Myocyte (in vitro differentiated cells): Measurements from ENCODE around the gene ZBTB2. TPM values are rescaled to one million over a fixed set of nuclear protein-coding genes. Genes with fewer than 3 reads are reported as not detected.
"Not testable (repeated sequence)": the region's sequence is repeated elsewhere in the genome, so short reads cannot be mapped to it uniquely, and the experiment has no call there.

Experiments
- DNase-seq: peaks from one replicate; pipeline ENCODE4 v3.0.0-alpha.2; 2012; ENCODE audit warnings: low read depth
- total RNA-seq: library from RNA; depleted of rRNA; stranded (reverse); fragments of >200 nt; gene quantifications from 2 replicates; pipeline ENCODE4 v1.2.3, GENCODE V29; 2014

ZBTB2 gene
- total RNA-seq, 1 donor from 2014 or later: 8.3 TPM

DNA sequence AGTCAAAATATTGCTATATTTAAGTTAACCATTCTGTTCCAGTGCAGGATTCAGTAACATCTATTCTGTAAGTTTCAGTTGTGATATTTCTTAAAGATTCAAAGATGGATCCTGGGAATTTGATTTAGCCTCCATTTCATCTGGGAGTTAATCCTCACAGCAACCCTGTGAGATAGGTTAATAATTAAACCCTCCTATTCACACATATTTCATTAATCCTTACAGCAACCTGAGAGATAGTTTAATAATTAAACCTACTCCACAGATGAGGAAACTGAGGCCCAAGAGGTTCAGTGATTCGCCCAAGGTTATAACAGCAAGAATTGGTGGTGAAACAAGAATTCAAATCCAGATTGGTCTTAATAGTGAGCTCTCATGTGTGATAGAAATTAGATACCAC, 10.9 kb upstream of the ZBTB2 start:
- no peak for DNase-seq

DNA sequence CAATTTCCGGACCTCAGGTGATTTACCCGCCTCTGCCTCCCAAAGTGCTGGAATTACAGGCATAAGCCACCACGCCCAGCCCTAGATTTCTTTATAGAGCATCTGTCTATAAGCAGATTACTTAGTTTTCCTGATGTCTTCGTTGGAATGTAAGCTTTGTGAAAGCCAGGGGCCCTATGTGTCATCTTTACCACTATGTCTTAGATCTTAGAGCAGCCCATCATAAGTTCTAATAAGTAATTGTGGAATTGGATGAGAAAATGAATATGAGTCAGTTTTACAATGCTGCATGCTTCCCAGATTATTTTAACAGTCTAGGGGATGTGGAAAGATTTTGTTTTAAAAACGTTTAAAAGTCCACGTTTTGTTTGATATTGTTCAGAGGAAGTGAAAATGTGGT, 9.1 kb upstream of the ZBTB2 start:
- DNase-seq: no peak

DNA sequence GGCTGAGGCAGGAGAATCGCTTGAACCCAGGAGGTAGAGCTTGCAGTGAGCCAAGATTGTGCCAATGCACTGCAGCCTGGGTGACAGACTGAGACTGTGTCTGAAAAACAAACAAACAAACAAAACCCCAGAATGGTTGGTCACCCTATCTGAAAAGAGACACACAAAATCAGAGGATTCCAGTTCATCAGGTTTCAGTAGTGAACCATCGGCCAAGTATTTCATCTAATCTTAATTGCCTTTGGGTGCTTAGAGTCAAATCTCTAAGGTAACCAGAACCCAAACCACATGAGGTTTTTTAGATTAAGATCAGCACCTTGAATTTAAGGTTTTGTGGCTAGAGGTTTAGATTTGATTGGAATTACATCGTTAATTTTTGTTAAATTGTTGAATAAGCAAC, 8.3 kb upstream of the ZBTB2 start:
- no peak for DNase-seq

DNA sequence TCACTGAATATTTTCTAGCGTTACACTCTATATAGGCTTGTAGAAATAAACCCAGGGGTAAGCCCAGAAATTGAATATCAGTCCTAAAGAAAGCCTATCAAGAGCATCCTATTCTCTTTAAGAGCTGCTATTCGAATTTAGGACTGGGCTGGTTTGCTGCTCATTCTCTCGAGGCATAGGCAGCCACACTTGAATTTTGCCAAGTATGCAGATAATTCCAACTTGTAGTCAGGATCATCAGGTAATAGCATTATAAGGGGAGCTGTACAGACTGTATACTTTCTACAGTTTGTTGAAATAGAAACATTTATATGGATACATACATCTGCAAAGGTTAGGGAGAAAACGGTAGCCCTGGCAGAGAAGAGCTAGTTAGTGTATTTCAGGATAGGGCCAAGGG, 2.1 kb upstream of the ZBTB2 start:
- no peak for DNase-seq

DNA sequence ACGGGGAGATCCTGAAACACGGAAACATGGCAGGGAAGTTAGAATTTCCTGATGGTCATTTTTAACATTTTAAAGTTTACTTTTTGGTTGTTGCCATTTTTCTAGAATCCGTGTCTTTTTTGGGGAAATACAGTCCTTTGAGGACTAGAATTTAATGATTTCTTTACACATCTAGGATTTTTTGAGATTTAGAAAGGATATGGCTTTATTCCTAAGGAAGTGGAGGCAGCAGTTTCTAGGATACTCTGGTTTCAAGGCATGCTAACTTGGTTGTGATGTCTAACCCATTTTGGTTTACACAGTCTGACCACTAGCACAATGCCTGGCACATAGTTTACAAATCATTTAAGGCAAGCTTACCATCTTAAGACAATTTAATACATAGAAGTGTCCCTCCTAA, 1.1 kb upstream of the ZBTB2 start:
- no peak for DNase-seq

DNA sequence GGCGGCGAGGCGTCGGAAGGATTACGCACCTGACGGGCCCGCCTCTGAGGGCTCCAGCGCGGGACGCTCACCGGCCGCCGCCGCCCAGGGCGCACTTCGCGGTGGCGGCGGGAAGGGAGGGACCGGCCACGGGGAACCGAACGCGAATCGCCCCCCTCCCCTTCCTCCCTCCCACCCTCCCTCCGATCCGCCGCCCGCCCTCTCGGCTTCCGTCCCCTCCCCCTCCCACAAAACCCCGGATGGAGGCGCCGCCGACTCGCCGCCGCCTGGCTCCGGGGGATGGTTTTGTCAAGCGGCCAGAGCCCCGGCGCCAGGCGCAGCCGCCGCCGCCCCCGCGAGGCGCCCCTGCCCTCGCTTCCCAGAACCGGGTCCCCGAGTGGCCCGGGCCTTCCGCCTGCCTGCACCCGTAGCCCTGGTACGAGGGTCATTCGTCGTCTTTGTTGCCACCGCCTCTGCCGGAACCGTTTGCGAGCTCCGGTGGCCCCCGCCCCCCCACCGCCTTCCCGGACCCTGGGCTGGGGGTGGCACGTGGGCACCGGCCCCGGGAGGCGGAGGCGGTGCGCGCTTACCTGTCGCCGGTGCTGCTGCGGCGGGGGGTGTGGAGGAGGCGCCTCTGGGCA, 398 bp downstream of the ZBTB2 start:
- DNase-seq: peak; percentile 76

DNA sequence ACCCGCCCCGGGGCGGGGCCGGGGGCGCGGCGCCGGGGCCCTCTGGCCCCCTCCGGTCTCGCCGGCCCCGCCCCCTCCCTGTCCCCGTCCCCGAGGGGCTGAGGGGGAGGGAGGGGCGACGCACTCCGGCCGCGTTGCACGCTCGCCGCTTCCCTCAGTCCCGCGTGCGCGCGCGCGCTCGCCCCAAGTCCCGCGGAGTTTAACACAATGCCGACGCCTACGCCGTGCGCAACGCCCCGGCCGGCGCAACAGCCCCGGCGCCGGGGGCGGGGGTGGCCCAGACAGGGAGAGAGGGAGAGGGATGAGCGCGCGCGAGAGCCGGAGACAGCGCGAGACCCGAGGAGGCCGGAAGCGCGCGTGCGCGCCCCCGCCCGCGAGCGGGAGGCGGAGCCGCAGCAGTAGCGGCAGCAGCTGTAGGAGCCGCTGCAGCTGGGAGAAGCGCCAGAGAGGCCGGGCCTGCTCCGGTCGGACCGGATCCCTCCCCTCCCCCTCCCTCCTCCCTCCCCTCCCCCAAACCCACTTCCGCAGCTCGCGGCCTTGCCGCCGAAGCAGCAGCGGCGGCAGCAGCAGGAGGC, 996 bp downstream of the ZBTB2 start:
- peak; percentile 99 for DNase-seq

DNA sequence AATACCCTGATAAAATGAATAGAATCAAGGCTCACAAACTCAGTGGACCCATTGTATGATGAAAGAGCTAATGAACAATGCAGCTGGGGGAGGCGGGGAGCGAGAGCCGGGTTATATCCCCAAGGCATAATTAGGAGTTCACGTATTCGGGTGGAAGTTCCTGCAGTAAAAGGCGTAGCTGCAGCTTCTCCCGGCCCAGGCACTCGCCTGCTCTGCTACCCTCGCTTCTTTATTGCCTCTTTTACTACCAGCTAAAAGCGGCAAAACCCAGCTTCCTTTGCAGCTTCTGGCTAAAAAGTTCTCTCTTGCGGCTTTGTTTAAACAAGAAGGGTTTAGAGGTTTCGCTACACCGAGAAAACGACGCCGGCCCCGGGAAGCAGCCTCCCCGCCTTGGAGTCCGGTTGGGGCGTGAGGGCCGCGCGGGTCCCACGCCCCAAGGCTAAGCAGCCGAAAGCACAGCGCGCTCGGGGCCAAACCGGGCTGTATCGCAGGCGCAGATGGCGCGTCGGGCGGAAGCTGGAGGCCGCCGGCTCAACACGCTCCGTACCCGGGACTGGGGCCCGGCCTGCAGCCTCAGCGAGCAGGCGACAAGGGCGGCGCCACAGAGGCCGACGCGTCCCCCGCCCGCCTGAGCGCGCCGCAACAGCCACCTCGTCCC, 1.6 kb downstream of the ZBTB2 start:
- DNase-seq: peak; percentile 64

DNA sequence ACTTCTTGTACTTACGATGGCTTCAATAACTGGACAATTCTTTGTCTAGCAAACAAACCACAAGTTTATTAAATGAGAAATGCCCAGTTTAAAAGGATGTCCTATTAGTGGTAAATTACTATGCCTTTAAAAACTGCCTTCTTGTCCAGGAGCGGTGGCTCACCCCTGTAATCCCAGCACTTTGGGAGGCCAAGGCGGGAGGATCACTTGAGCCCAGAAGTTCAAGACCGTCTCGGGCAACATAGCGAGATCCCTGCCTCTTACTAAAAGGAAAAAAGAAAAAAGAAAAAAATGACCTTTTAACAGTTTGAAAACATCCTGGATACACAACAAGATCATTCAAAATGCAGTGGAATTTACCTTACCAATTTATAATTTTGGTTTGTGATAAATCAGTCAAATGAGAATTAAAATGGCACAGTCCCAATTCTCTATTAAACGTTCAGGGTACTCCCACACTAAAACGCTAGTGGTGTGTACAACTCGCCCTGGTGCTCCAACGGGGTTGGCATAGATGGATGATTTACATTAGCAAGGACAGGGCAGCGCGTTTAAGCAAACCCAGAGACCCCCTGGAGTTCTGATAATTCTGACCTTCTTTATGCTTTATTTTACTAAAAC, 2.3 kb downstream of the ZBTB2 start:
- no peak for DNase-seq

DNA sequence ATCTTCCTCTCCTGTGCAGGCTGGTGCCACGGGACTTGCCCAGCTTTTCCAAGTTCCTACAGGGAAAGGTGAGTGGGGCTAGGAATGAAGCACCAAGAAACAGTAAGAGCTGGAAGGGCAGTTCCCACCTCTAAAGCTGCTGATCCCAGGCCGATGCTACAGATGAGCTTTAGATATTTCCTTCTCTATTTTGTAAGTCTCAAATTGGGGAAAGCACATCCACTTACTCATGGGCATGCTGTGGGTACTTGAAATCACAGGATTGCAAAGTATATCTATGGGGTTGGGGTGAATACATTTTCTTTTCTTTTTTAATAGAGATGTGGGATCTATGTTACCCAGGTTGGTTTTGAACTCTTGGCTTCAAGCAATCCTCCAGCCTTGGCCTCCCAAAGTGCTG, 3.1 kb downstream of the ZBTB2 start:
- DNase-seq: no peak

DNA sequence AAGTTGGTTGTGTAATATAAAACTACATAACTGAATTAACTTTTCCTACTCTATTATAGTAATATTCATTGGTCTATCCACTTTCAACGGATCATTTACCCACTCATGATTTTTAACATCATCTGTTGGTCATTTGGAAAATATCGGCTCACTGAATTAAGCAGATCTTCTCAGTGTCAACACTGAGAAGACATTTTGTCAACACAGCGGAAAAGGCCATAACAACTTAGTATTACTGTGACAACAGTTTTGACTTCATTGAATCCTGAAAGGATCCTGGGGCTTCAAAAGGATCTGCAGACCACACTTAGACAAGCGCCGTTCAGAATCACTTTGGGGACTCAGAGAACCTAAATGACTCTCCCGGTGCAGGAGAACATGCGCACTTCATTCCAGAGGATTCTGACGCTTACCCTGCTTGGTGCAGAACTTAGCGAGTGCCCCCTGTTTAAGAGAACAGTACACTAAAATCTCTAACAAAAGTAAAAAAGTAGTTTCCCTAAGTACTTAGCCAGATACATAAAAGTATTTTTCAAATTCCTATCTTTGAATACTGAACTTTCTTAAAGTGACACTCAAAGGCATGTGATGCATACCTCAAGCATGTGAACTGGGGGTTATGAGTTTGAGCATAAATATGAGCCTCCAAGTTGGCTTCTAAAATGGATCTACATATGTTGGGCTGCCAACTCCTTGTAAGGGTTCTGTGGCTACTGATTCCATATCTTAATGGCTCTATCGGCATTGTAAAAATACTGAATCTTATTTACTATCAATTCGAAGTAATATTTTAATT, 4.0 kb downstream of the ZBTB2 start:
- DNase-seq: no peak

DNA sequence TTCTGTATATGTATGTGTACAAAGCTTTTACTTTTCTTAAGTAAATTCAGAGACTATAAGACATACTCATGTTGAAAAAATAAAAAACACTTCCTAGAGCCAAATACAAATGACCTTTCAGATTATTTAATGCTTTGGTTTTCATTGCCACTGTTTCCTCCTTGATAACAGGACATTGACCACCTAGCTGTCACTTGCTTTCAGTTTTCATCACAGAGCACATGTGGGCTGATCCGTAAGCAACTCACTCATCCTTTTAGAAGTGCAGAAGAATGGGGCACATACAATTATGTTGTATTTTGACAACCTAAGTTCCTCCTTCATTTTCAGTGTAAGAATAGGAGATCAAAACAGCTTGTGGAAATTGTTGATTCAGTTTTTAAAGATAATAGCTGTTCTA, 6.2 kb downstream of the ZBTB2 start:
- DNase-seq: no peak

DNA sequence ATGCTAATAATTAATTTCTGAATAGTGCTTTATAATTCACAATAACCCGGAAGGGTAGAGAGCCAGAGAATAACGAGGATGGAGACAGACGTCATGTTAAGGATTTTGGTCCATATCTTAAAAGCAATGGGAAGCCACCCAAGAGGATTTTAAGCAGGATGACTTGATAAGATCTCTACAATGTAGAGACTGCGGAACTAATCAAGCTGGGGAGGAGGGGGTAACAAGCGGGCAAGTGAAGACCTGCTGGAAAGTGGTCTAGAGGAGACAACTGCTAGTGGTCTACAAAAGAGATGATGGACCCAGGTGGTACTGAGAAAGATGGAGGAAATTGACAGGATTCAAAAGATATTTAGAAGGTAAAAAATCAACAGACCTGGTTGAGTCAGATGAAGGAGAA, 7.2 kb downstream of the ZBTB2 start:
- no peak for DNase-seq

DNA sequence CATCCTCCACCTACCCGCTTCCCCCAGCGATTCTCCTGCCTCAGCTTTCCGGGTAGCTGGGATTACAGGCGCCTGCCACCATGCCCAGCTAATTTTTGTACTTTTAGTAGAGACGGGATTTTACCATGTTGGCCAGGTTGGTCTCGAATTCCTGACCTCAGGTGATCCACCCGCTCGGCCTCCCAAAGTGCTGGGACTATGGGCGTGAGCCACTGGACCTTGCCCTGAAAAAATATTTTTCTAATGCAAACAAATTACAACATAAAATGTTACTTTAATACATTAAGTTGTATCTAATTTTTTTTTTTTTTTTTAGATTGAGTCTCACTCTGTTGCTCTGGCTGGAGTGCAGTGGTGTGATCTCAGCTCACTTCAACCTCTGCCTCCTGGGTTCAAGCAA, 8.7 kb downstream of the ZBTB2 start:
- DNase-seq: not testable (repeated sequence)

DNA sequence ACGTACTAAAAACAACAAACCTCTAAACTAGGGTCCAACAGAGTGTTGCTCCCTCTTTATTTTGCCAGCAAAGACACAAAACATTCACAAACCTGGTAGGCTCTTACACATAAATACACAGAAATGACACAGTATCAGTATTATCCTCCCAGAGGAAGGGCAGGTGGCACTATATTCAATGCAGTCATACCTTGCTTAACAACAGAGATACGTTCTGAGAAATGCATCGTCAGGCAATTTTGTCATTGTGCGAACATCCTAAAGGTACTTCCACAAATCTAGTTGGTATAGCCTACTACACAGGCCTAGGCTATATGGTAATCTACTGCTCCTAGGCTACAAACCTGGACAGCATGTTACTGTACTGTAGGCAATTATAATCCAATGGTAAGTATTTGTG, 9.6 kb downstream of the ZBTB2 start:
- DNase-seq: no peak

DNA sequence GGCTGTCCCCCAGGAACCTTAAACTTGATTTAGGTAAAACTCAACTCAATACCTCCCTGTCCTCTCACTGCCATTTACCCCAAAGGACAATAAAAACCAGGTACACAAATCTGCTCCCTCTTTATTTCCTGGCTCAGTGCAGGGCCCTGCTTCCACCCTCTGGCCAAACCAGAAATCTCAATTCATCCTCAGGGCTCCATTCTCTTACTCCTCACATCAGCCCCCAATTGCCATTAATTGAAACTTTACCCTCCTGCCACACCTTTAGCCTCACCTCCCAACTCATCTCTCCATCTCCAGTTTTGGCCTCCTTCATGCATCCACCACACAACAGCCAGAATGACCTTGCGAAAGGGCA, 10.5 kb downstream of the ZBTB2 start:
- no peak for DNase-seq

DNA sequence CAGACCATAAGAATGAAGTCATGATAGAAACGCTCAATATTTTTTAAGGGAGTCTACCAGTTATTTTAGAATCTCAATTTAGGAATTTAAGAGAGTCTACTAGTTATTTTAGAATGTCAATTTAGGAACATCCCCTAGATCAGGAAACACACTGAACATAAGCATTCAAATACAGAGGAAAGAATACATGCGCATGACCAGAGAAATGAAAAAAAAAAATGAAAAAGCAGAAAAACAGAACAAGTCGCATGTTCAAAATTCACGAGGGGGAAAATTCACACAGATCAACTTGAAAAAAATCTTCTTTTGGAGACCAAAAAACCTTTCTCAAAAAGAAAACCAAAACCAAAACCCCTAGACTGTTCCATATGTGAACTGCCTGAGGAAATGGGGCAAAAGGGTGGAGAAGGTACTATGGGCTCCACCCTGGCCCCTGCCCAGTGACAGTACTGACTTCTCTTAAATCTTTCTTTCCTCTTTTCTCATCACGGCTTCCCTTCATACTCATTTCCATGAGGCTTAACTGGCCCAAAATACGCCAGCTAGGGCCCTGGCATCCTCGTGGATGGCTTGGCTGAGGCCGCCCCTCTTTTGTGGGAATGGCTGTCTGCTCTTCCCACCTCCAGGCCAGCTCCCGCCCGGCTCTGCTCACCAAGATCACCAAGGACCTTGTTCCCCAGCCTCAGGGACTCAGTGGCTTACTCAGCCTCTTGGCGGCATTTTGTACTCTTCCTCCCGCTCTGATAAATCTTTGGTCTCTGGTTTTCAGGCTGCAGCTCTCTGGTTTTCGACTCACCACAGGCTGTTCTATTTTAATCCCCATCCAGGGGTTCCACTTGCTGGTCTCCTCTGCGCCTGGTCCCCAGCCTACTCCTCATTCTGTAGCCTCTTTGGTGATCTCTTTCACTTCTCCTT, 11.2 kb downstream of the ZBTB2 start:
- DNase-seq: peak; percentile 70

DNA sequence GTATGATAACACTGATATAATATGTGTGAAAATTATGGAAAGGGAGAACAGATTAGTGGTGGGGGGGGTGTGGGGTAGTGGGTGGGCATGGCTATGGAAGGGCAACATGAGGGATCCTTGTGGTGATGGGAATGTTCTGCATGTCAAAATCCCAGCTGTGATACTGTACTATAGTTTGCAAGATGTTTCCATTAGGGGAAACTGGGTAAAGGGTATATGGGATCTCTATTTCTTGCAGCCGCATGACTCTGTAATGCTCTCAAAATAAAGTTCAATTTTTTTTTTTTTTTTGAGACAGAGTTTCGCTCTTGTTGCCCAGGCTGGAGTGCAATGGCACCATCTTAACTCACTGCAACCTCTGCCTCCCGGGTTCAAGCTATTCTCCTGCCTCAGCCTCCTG, 14.3 kb downstream of the ZBTB2 start:
- DNase-seq: no peak

DNA sequence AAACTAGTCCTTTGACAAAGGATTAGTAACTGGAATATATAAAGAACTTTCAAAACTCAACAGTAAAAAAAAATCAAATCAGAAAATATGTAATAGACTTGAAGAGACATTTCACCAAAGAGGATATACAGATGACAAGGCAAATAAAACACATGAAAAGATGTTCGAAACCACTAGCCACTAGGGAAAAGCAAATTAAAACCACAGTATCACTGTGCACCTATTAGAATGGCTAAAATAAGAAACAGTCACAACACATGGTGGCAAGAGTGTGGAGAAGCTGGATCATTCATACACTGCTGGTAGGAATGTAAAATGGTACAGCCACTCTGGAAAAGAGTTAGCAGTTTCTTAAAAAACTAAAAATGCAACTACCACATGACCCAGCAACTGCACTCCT, 14.9 kb downstream of the ZBTB2 start:
- DNase-seq: peak; percentile 71

DNA sequence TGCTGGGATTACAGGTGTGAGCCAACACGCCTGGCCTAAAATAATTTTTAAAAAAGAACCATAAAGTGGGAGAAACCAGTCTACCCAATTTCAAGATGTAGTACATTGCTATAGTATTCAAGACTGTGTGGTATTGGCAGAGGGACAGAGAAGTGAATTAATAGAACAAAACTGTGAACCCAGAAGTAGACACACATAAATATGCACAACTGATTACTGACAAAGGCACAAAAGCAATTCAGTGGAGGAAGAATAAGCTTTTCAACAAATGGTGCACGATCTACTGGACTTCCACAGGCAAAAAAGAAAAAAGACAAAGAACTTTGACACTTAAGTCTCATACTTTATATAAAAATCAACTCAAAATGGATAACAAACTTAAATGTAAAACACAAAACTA, 15.5 kb downstream of the ZBTB2 start:
- DNase-seq: no peak
